ENCODE measurements around the gene WDR62. TPM values are rescaled to one million over a fixed set of nuclear protein-coding genes. Genes with fewer than 3 reads are reported as not detected.
A peak's percentile ranks its signal among the peaks of the same experiment; 100 is the strongest.

The WDR62 gene
- total RNA-seq, 2 experiments from 2014 or later = 44.5 to 60.2 TPM

- DNase-seq (ENCODE audit: low spot score) = no peak
- no TSS peak for BruUV-seq (replicated peaks)
- ChIA-PET CTCF (ENCODE audit: unreplicated experiment) (no interaction called here), POLR2A (no interaction called here)
- no peak overlapping the region for H2AFZ ChIP-seq (ENCODE audit: low read length)
- H3K4me3 ChIP-seq (ENCODE audit: low read depth, low read length, poor library complexity, severe bottlenecking) = no peak overlapping the region
- peaks cover 7% of the 10 kb centered on the region; the same call in 1 of the 2 replicates for H3K79me2 ChIP-seq (ENCODE audit: insufficient read depth, low read depth, low read length)
- H3K4me2 ChIP-seq (ENCODE audit: low read length) = no peak overlapping the region
- no peaks in the 10 kb centered on the region for H3K9me2 ChIP-seq (ENCODE audit: insufficient read depth, low read length)
- no peaks in the 10 kb centered on the region for H3K9me3 ChIP-seq (ENCODE audit: low read length)
- H3K36me3 ChIP-seq (ENCODE audit: insufficient read depth, low read length) = no peaks in the 10 kb centered on the region
- no peaks in the 10 kb centered on the region for H4K20me1 ChIP-seq (ENCODE audit: insufficient read depth, low read length)
- peaks cover 6% of the 10 kb centered on the region for H3K4me1 ChIP-seq (ENCODE audit: insufficient read depth, low read length, poor library complexity, severe bottlenecking)
- no peak for TF ChIP-seq CTCF (conservative IDR thresholded peaks at IDR 0.05; ENCODE audit: low read length)
- TF ChIP-seq EZH2phosphoT487 (IDR thresholded peaks at IDR 0.05; ENCODE audit: borderline replicate concordance, low read depth, low read length) = no peak
- intact Hi-C loops (cut with micrococcal nuclease; ENCODE audit: unreplicated experiment) = no loop called here
- no peak overlapping the region for H3K27ac ChIP-seq (ENCODE audit: low read depth, low read length, poor library complexity, severe bottlenecking)
Observed at GRCh38 chr19:36010402-36010801, 44.3 kb upstream of the WDR62 start.

- H2AFZ ChIP-seq (ENCODE audit: low read length) = peak overlapping the region; percentile 74
- peaks cover 7% of the 10 kb centered on the region; the same call in 1 of the 2 replicates for H3K79me2 ChIP-seq (ENCODE audit: insufficient read depth, low read depth, low read length)
- intact Hi-C loops (cut with micrococcal nuclease; ENCODE audit: unreplicated experiment) = no loop called here
- H3K4me2 ChIP-seq (ENCODE audit: low read length) = peak overlapping the region; percentile 77
- no peaks in the 10 kb centered on the region for H3K9me2 ChIP-seq (ENCODE audit: insufficient read depth, low read length)
- no peaks in the 10 kb centered on the region for H3K36me3 ChIP-seq (ENCODE audit: insufficient read depth, low read length)
- H3K27ac ChIP-seq (ENCODE audit: low read depth, low read length, poor library complexity, severe bottlenecking) = no peak overlapping the region
- peak overlapping the region; percentile 84 for H3K4me3 ChIP-seq (ENCODE audit: low read depth, low read length, poor library complexity, severe bottlenecking)
- TF ChIP-seq EZH2phosphoT487 (IDR thresholded peaks at IDR 0.05; ENCODE audit: borderline replicate concordance, low read depth, low read length) (no peak), CTCF (conservative IDR thresholded peaks at IDR 0.05; ENCODE audit: low read length) (no peak)
- peaks cover 6% of the 10 kb centered on the region for H3K4me1 ChIP-seq (ENCODE audit: insufficient read depth, low read length, poor library complexity, severe bottlenecking)
- no peaks in the 10 kb centered on the region for H4K20me1 ChIP-seq (ENCODE audit: insufficient read depth, low read length)
- POLR2A ChIA-PET = interaction anchor here (0.8 to 1.0 kb wide), 3 partner anchors 18 to 268 kb away, joined by 3 to 8 read pairs (median 4); partner anchors contain the start of gene PSENEN
- no peak for DNase-seq (ENCODE audit: low spot score)
- H3K9me3 ChIP-seq (ENCODE audit: low read length) = no peaks in the 10 kb centered on the region
- BruUV-seq (replicated peaks) = no TSS peak
- CTCF ChIA-PET (ENCODE audit: unreplicated experiment) = no interaction called here
Observed at GRCh38 chr19:36013280-36014011, 41.3 kb upstream of the WDR62 start.

Data from OCI-LY7 (cell line).